GM04504 (cell line): Measurements from ENCODE around the gene SLAMF1.
"Not testable (repeated sequence)": the region's sequence is repeated elsewhere in the genome, so short reads cannot be mapped to it uniquely, and the experiment has no call there.

Experiments used
- DNase-seq: peaks from one replicate; pipeline ENCODE4 v3.0.0-alpha.2; 2012; ENCODE audit warnings: low read depth

The SLAMF1 gene

GRCh38 chr1:160640359-160641123, 6.3 kb downstream of the SLAMF1 start:
- DNase-seq, result no peak

GRCh38 chr1:160639652-160640051, 7.2 kb downstream of the SLAMF1 start:
- DNase-seq, result no peak

- DNase-seq, result no peak
These were observed 7.9 kb downstream of the SLAMF1 start for GRCh38 chr1:160638926-160639325.

GRCh38 chr1:160638540-160638857, 8.3 kb downstream of the SLAMF1 start:
- DNase-seq, result no peak

GRCh38 chr1:160637821-160638539, 8.9 kb downstream of the SLAMF1 start:
- no peak for DNase-seq

- no peak for DNase-seq
These were observed 9.8 kb downstream of the SLAMF1 start for GRCh38 chr1:160637065-160637464.

- DNase-seq, result no peak
These were observed 10.3 kb downstream of the SLAMF1 start for GRCh38 chr1:160636547-160636946.

GRCh38 chr1:160636076-160636475, 10.8 kb downstream of the SLAMF1 start:
- no peak for DNase-seq

GRCh38 chr1:160634543-160635491, 12.0 kb downstream of the SLAMF1 start:
- DNase-seq, result no peak

- DNase-seq, result no peak
These were observed 13.4 kb downstream of the SLAMF1 start for GRCh38 chr1:160633330-160633903.

GRCh38 chr1:160631983-160632625, 14.7 kb downstream of the SLAMF1 start:
- no peak for DNase-seq

- no peak for DNase-seq
These were observed 16.1 kb downstream of the SLAMF1 start for GRCh38 chr1:160630523-160631451.

GRCh38 chr1:160629286-160630210, 17.3 kb downstream of the SLAMF1 start:
- no peak for DNase-seq

GRCh38 chr1:160628799-160629263, 18.0 kb downstream of the SLAMF1 start:
- no peak for DNase-seq

GRCh38 chr1:160627677-160628289, 19.1 kb downstream of the SLAMF1 start:
- not testable (repeated sequence) for DNase-seq

GRCh38 chr1:160626509-160627342, 20.1 kb downstream of the SLAMF1 start:
- no peak for DNase-seq

- no peak for DNase-seq
These were observed 20.9 kb downstream of the SLAMF1 start for GRCh38 chr1:160625725-160626498.
